Spleen (tissue), 11 donors: Measurements from ENCODE around the gene RFTN1. TPM values are rescaled to one million over a fixed set of nuclear protein-coding genes. Genes with fewer than 3 reads are reported as not detected.

Source experiments
- DNase-seq: peaks from one replicate; pipeline ENCODE4 v3.0.0-alpha.2; 2020
- H3K27ac ChIP-seq, 8 donors: fragments of 200-600 bp; sonication (generic) in 7 of 8; 1 replicate in 4 of 8; 2 replicates in 4 of 8; pipeline versions ENCODE4 v1.5.0 to v1.8.0; 2016 to 2021; ENCODE audit warnings: inconsistent platforms in 4 of 8, mild to moderate bottlenecking in 4 of 8, moderate library complexity in 1 of 8
- H3K27me3 ChIP-seq, 7 donors: fragments of 200-600 bp; sonication (generic) in 6 of 7; replicated peaks in 1 of 7; 1 replicate in 4 of 7; 2 replicates in 3 of 7; pipeline versions ENCODE4 v1.5.0 to v1.8.0; 2016 to 2021; ENCODE audit warnings: inconsistent platforms in 3 of 7, mild to moderate bottlenecking in 1 of 7
- H3K36me3 ChIP-seq, 6 donors: fragments of 200-600 bp; sonication (generic) in 5 of 6; 1 replicate in 4 of 6; 2 replicates in 2 of 6; pipeline versions ENCODE4 v1.5.0 to v1.8.0; 2016 to 2021; ENCODE audit warnings: inconsistent platforms in 2 of 6
- H3K4me1 ChIP-seq, 6 donors: fragments of 200-600 bp; sonication (generic) in 5 of 6; 1 replicate in 3 of 6; 2 replicates in 3 of 6; pipeline versions ENCODE4 v1.5.0 to v1.8.0; 2016 to 2021; ENCODE audit warnings: inconsistent platforms in 3 of 6
- H3K4me3 ChIP-seq, 8 donors: fragments of 200-600 bp; sonication (generic) in 7 of 8; 1 replicate in 4 of 8; 2 replicates in 4 of 8; pipeline versions ENCODE4 v1.5.0 to v1.8.0; 2016 to 2021; ENCODE audit warnings: inconsistent platforms in 4 of 8, mild to moderate bottlenecking in 4 of 8, moderate library complexity in 2 of 8
- H3K9me3 ChIP-seq, 8 donors: fragments of 200-600 bp; sonication (generic) in 7 of 8; 1 replicate in 4 of 8; 2 replicates in 4 of 8; pipeline versions ENCODE4 v1.5.0 to v1.8.0; 2016 to 2021; ENCODE audit warnings: inconsistent platforms in 4 of 8
- POLR2A ChIP-seq, 3 donors: fragments of 450-650 bp; IDR thresholded peaks; one replicate each; pipeline ENCODE4 v1.5.1; 2017; ENCODE audit warnings: antibody characterized with exemption in 3 of 3, mild to moderate bottlenecking in 1 of 3
- POLR2AphosphoS5 ChIP-seq, 3 donors: sonication (generic); formaldehyde crosslinking; IDR thresholded peaks; one replicate each; pipeline ENCODE4 v1.5.1; 2017; ENCODE audit warnings: antibody characterized with exemption in 3 of 3
- WGBS, 5 donors: extraction: QIAGEN DNeasy Blood & Tissue Kit in 3 of 5; methylation state at CpG; one replicate each; pipeline versions ENCODE4 v1.1.5 to v1.1.7; 2013 to 2018; 5-methylcytosine and 5-hydroxymethylcytosine counted together
- intact Hi-C: fragments of 100-400 bp; cut with DNase I; formaldehyde crosslinking; loops from one replicate; pipeline ENCODE4 v1.15.0; 2023; ENCODE audit warnings: low total_unique reads
- polyA plus RNA-seq, 3 donors: library from polyadenylated mRNA; stranded (reverse); fragments of 200-250 nt; gene quantifications; one replicate each; pipeline ENCODE4 v1.2.1, GENCODE V29; 2013
- total RNA-seq, 7 donors: library from RNA; depleted of rRNA in 3 of 7; stranded (reverse); fragments of >200 nt in 3 of 7; fragmentation: NEBNext Ultra II Directional in 4 of 7; extraction: Animal tissue kit (Norgen Biotek cat#: 25700) in 4 of 7; gene quantifications; one replicate each; pipeline versions ENCODE4 v1.1.0 to v1.2.1, GENCODE V29; 2016 to 2021
- TF ChIP-seq, protein P1 (sequence below), 11 experiments: fragments of 200-600 bp in 7 of 11; fragments of 450-650 bp in 4 of 11; sonication (generic) in 4 of 11; IDR thresholded peaks in 8 of 11; conservative IDR thresholded peaks in 3 of 11; 1 replicate in 7 of 11; 2 replicates in 4 of 11; pipeline versions ENCODE4 v1.4.0 to v1.8.0; 2016 to 2021; ENCODE audit warnings: antibody characterized with exemption in 11 of 11, inconsistent platforms in 4 of 11, mild to moderate bottlenecking in 1 of 11
- donor health status: healthy with polysubstance abuse.
- donor health status: DM: no; HTN: no; CAD: no; lungs with moderate emphysema.
- donor health status: DM: no; HTN: no; CAD: no.
- donor health status: Bipolar disorder and iron deficiency.
- donor health status: healthy.
- donor health status: DM: no; HTN: no; CAD: no.
- donor health status: DM: yes; HTN: yes; CAD: no.

The RFTN1 gene
- total and polyA plus RNA-seq, 10 donors = 30.4 to 106 (median 75.3) TPM

DNA sequence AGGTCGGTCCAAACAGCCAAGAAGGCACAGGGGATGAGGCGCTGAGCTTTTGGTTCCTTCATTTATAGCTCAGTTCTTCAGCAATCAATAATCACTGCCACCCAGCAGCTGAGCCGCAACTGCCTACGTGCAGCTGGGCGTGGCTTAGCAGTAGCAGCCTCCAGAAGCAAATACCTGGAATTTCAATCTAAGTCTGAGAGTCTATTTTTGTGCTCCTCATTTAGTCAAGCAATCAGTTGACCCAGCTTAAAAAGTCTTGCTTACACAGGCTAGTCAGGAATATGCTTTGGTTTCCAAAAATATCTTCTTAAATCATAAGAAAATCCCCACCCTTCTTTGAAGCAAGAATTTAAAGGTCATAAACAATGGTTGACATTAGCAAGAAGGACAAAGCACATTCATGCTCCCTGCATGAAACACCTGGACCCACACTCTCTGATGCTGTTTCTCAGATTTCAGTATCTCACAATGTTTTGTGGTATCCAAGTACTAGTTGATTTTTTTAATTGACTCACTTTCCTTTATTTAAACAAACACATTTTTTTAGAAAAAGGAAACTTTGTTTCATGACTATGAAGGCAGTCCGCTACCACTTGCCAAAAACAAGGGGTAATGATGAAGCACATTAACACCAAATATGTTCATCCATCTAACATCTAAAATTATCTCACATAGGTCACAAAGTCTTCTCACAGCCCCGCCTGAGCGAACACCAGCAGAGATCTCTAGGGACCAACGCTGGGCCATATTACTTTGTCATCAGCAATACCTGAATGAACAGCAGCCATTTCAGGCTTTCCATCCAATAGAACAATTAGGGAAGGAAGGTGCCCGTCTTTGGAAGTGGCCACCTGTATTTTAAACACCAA lies 142.4 kb downstream of the RFTN1 start:
- TF ChIP-seq, protein P1, sequence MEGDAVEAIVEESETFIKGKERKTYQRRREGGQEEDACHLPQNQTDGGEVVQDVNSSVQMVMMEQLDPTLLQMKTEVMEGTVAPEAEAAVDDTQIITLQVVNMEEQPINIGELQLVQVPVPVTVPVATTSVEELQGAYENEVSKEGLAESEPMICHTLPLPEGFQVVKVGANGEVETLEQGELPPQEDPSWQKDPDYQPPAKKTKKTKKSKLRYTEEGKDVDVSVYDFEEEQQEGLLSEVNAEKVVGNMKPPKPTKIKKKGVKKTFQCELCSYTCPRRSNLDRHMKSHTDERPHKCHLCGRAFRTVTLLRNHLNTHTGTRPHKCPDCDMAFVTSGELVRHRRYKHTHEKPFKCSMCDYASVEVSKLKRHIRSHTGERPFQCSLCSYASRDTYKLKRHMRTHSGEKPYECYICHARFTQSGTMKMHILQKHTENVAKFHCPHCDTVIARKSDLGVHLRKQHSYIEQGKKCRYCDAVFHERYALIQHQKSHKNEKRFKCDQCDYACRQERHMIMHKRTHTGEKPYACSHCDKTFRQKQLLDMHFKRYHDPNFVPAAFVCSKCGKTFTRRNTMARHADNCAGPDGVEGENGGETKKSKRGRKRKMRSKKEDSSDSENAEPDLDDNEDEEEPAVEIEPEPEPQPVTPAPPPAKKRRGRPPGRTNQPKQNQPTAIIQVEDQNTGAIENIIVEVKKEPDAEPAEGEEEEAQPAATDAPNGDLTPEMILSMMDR (IDR thresholded peaks at IDR 0.05 in 8 of 11, conservative IDR thresholded peaks at IDR 0.05 in 3 of 11) = no peak
- TF ChIP-seq POLR2AphosphoS5 (IDR thresholded peaks at IDR 0.05) = no peak
- no peak for TF ChIP-seq POLR2A (IDR thresholded peaks at IDR 0.05)
- peak overlapping the region in 7 of 8 donors; percentile 20 to 69 (median 62) for H3K27ac ChIP-seq
- no peak for DNase-seq
- H3K4me1 ChIP-seq = peaks cover 18 to 74% (median 58%) of the 10 kb centered on the region in 6 donors
- no peaks in the 10 kb centered on the region for H3K9me3 ChIP-seq
- intact Hi-C loops = no loop called here
- H3K27me3 ChIP-seq = no peaks in the 10 kb centered on the region
- H3K4me3 ChIP-seq = no peak overlapping the region
- WGBS, 5 donors = 69 to 83% (median 75%) methylated on average over 10 of the region's 10 CpGs
- H3K36me3 ChIP-seq = peaks cover 0 to 52% (median 22%) of the 10 kb centered on the region in 6 donors

DNA sequence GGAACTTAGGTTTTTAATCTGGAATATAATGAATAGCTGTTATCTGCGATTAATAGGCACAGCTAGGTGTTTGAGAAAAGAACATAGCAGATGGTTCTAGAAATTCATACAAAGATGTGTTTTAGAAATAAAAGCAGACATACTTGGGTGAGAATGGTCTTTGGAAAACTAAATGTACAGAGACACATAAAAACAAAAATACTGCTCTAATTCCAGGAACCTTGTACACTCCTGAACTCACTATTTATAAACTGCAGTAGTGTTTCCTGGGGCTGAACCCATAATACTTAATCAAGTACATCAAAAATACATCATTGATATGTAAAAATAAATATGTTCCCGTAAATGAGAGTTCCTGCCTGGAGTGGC lies 143.0 kb downstream of the RFTN1 start:
- peak overlapping the region in 3 of 8 donors; percentile 2 to 66 (median 62) for H3K27ac ChIP-seq
- 81 to 88% (median 85%) methylated on average over 2 of the region's 2 CpGs for WGBS, 5 donors
- no peak for DNase-seq
- no peak for TF ChIP-seq POLR2A (IDR thresholded peaks at IDR 0.05)
- TF ChIP-seq, protein P1 (IDR thresholded peaks at IDR 0.05 in 8 of 11, conservative IDR thresholded peaks at IDR 0.05 in 3 of 11) = no peak
- no peak for TF ChIP-seq POLR2AphosphoS5 (IDR thresholded peaks at IDR 0.05)
- no peaks in the 10 kb centered on the region for H3K9me3 ChIP-seq
- H3K4me1 ChIP-seq = peaks cover 20 to 74% (median 60%) of the 10 kb centered on the region in 6 donors
- no peak overlapping the region for H3K4me3 ChIP-seq
- peaks cover 0 to 52% (median 22%) of the 10 kb centered on the region in 6 donors for H3K36me3 ChIP-seq
- no peaks in the 10 kb centered on the region for H3K27me3 ChIP-seq
- intact Hi-C loops = no loop called here

DNA sequence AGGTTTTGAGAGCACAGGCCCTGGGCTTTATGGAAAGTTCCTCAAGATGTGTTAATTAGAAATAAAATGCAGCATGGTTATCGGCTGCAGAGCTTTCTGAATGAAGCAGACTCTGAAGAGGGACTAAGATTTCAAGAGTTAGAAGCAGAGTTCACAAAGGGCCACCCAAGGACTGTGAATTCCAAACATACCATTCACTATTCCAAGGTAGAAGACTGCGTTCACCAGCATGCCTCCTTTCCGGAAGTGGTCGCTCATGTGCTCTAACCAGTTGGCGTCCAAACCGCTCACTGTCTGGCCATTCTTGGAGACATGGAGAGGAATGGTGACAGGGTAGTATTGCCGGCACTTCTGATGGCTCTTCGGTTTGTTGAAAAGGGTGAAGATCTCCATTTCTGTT lies 143.6 kb downstream of the RFTN1 start:
- H3K27ac ChIP-seq = peak overlapping the region in 3 of 8 donors; percentile 2 to 66 (median 62)
- no peaks in the 10 kb centered on the region for H3K27me3 ChIP-seq
- peaks cover 24 to 74% (median 59%) of the 10 kb centered on the region in 6 donors for H3K4me1 ChIP-seq
- WGBS, 5 donors = 88 to 94% (median 93%) methylated on average over 8 of the region's 8 CpGs
- no peaks in the 10 kb centered on the region for H3K9me3 ChIP-seq
- DNase-seq = no peak
- intact Hi-C loops = no loop called here
- peaks cover 0 to 52% (median 22%) of the 10 kb centered on the region in 6 donors for H3K36me3 ChIP-seq
- TF ChIP-seq POLR2A (IDR thresholded peaks at IDR 0.05) (no peak), POLR2AphosphoS5 (IDR thresholded peaks at IDR 0.05) (no peak)
- TF ChIP-seq, protein P1 (IDR thresholded peaks at IDR 0.05 in 8 of 11, conservative IDR thresholded peaks at IDR 0.05 in 3 of 11) = no peak
- no peak overlapping the region for H3K4me3 ChIP-seq

- Histone ChIP-seq H3K4me3 (no peak overlapping the region), H3K27me3 (no peaks in the 10 kb centered on the region), H3K27ac (no peak overlapping the region), H3K4me1 (peaks cover 28 to 74% (median 55%) of the 10 kb centered on the region in 6 donors), H3K36me3 (peaks cover 0 to 57% (median 22%) of the 10 kb centered on the region in 6 donors), H3K9me3 (no peaks in the 10 kb centered on the region)
- intact Hi-C loops = no loop called here
- no peak for DNase-seq
- WGBS, 5 donors = 82 to 97% (median 93%) methylated on average over 5 of the region's 5 CpGs
- TF ChIP-seq POLR2A (IDR thresholded peaks at IDR 0.05) (no peak), POLR2AphosphoS5 (IDR thresholded peaks at IDR 0.05) (no peak)
- TF ChIP-seq, protein P1 (IDR thresholded peaks at IDR 0.05 in 8 of 11, conservative IDR thresholded peaks at IDR 0.05 in 3 of 11) = no peak
These were observed 144.2 kb downstream of the RFTN1 start for GRCh38 chr3:16369276-16369675.
